HEK293 (cell line): Measurements from ENCODE around the gene OR2D3.

Experiments used
- CTCF ChIA-PET: fragments of 350-600 bp; formaldehyde crosslinking; extraction: SDS; loops from one replicate; lab custom pipeline; 2021; ENCODE audit warnings: antibody characterized with exemption; lab: Yijun Ruan, JAX
- POLR2A ChIA-PET: fragments of 300-600 bp; formaldehyde crosslinking; extraction: SDS; loops from one replicate; lab custom pipeline; 2020; ENCODE audit warnings: antibody characterized with exemption, inconsistent platforms; lab: Yijun Ruan, JAX
- H3K27ac ChIP-seq: fragments of 200-500 bp; sonication (Bioruptor generic); 2 replicates; pipeline ENCODE4 v1.5.1; 2014; ENCODE audit warnings: low read depth, low read length, control low read depth, inconsistent platforms; ENCODE audit errors: extremely low read depth
- H3K36me3 ChIP-seq, 2 experiments: fragments of 200-500 bp in 1 of 2; sonication (Bioruptor generic) in 1 of 2; 1 replicate in 1 of 2; 2 replicates in 1 of 2; pipeline ENCODE4 v1.5.1; 2014 to 2017; ENCODE audit warnings: inconsistent platforms in 2 of 2, low read length in 2 of 2; ENCODE audit not compliant: control insufficient read depth in 2 of 2, insufficient read depth in 1 of 2
- H3K4me1 ChIP-seq: fragments of 200-500 bp; sonication (Bioruptor generic); 2 replicates; pipeline ENCODE4 v1.5.1; 2014; ENCODE audit warnings: mild to moderate bottlenecking, low read length, inconsistent platforms; ENCODE audit not compliant: control insufficient read depth, insufficient read depth
- H3K4me3 ChIP-seq: 2 replicates; pipeline ENCODE4 v1.5.1; 2011; ENCODE audit warnings: low read depth, mild to moderate bottlenecking, control low read depth, low read length, moderate library complexity
- H3K9me3 ChIP-seq: fragments of 200-500 bp; sonication (Bioruptor generic); 2 replicates; pipeline ENCODE4 v1.5.1; 2014; ENCODE audit warnings: low read depth, low read length, inconsistent platforms; ENCODE audit not compliant: control insufficient read depth, insufficient read depth
- BCL6B ChIP-seq: fragments of 450-650 bp; formaldehyde crosslinking; IDR thresholded peaks from 2 replicates; pipeline ENCODE4 v1.5.1; 2017; ENCODE audit warnings: missing biosample characterization, missing genetic modification characterization
- CTCF ChIP-seq: fragments of 450-650 bp; formaldehyde crosslinking; IDR thresholded peaks from 2 replicates; pipeline ENCODE4 v1.5.1; 2016; ENCODE audit warnings: missing biosample characterization, missing genetic modification characterization
- FEZF1 ChIP-seq: fragments of 450-650 bp; formaldehyde crosslinking; IDR thresholded peaks from 2 replicates; pipeline ENCODE4 v1.5.1; 2016; ENCODE audit warnings: missing biosample characterization, missing genetic modification characterization
- TCF7L2 ChIP-seq: IDR thresholded peaks from 2 replicates; pipeline ENCODE4 v1.6.1; 2011; ENCODE audit warnings: low read depth, mild to moderate bottlenecking, inconsistent platforms, low read length, moderate library complexity, borderline replicate concordance
- WT1 ChIP-seq: fragments of 450-650 bp; formaldehyde crosslinking; IDR thresholded peaks from 2 replicates; pipeline ENCODE4 v1.5.1; 2016; ENCODE audit warnings: missing biosample characterization, missing genetic modification characterization
- YY1 ChIP-seq: fragments of 450-650 bp; formaldehyde crosslinking; IDR thresholded peaks from 2 replicates; pipeline ENCODE4 v1.5.1; 2018; ENCODE audit warnings: missing biosample characterization, missing genetic modification characterization
- ZBTB10 ChIP-seq: fragments of 450-650 bp; formaldehyde crosslinking; IDR thresholded peaks from 2 replicates; pipeline ENCODE4 v1.5.1; 2016; ENCODE audit warnings: missing biosample characterization, missing genetic modification characterization
- ZFP3 ChIP-seq: fragments of 450-650 bp; formaldehyde crosslinking; IDR thresholded peaks from 2 replicates; pipeline ENCODE4 v1.5.1; 2016; ENCODE audit warnings: low read depth, missing biosample characterization, missing genetic modification characterization
- ZNF121 ChIP-seq: fragments of 450-650 bp; formaldehyde crosslinking; IDR thresholded peaks from 2 replicates; pipeline ENCODE4 v1.5.1; 2016; ENCODE audit warnings: missing biosample characterization, missing genetic modification characterization
- ZNF133 ChIP-seq: fragments of 450-650 bp; formaldehyde crosslinking; IDR thresholded peaks from 2 replicates; pipeline ENCODE4 v1.5.1; 2016; ENCODE audit warnings: missing biosample characterization, missing genetic modification characterization
- ZNF214 ChIP-seq: fragments of 450-650 bp; formaldehyde crosslinking; IDR thresholded peaks from 2 replicates; pipeline ENCODE4 v1.5.1; 2017; ENCODE audit warnings: missing biosample characterization, mild to moderate bottlenecking, missing genetic modification characterization, borderline replicate concordance
- ZNF248 ChIP-seq: fragments of 450-650 bp; formaldehyde crosslinking; IDR thresholded peaks from 2 replicates; pipeline ENCODE4 v1.5.1; 2017; ENCODE audit warnings: missing biosample characterization, missing genetic modification characterization
- ZNF302 ChIP-seq: fragments of 450-650 bp; formaldehyde crosslinking; IDR thresholded peaks from 2 replicates; pipeline ENCODE4 v1.5.1; 2016; ENCODE audit warnings: missing biosample characterization, missing genetic modification characterization, low read depth
- ZNF335 ChIP-seq: fragments of 450-650 bp; formaldehyde crosslinking; conservative IDR thresholded peaks from 2 replicates; pipeline ENCODE4 v1.5.1; 2016; ENCODE audit warnings: missing biosample characterization, missing genetic modification characterization
- ZNF654 ChIP-seq: fragments of 450-650 bp; formaldehyde crosslinking; IDR thresholded peaks from 2 replicates; pipeline ENCODE4 v1.5.1; 2016; ENCODE audit warnings: low read depth, missing biosample characterization, missing genetic modification characterization
- ZNF677 ChIP-seq: fragments of 450-650 bp; IDR thresholded peaks from 2 replicates; pipeline ENCODE4 v1.5.0; 2018; ENCODE audit warnings: missing biosample characterization, mild to moderate bottlenecking, missing genetic modification characterization, moderate library complexity
- ZNF747 ChIP-seq: fragments of 450-650 bp; formaldehyde crosslinking; IDR thresholded peaks from 2 replicates; pipeline ENCODE4 v1.5.1; 2016; ENCODE audit warnings: missing biosample characterization, missing genetic modification characterization
- ZNF837 ChIP-seq: fragments of 450-650 bp; formaldehyde crosslinking; IDR thresholded peaks from 2 replicates; pipeline ENCODE4 v1.5.1; 2016; ENCODE audit warnings: missing biosample characterization, missing genetic modification characterization
- ZXDB ChIP-seq: fragments of 450-650 bp; formaldehyde crosslinking; IDR thresholded peaks from 2 replicates; pipeline ENCODE4 v1.5.1; 2016; ENCODE audit warnings: missing biosample characterization, missing genetic modification characterization
- TF ChIP-seq, protein P1 (sequence below): fragments of 450-650 bp; formaldehyde crosslinking; IDR thresholded peaks from 2 replicates; pipeline ENCODE4 v1.5.1; 2016; ENCODE audit warnings: missing biosample characterization, missing genetic modification characterization, borderline replicate concordance
- TF ChIP-seq, protein P2 (sequence below): fragments of 450-650 bp; formaldehyde crosslinking; IDR thresholded peaks from 2 replicates; pipeline ENCODE4 v1.5.1; 2016; ENCODE audit warnings: missing biosample characterization, missing genetic modification characterization

The OR2D3 gene

GRCh38 chr11:6962141-6962540 is 41.3 kb downstream of the OR2D3 start (continued):
- TF ChIP-seq BCL6B (no peak), ZNF302 (tag by site-specific recombination) (no peak), TCF7L2 (no peak), ZNF133 (no peak)

DNA sequence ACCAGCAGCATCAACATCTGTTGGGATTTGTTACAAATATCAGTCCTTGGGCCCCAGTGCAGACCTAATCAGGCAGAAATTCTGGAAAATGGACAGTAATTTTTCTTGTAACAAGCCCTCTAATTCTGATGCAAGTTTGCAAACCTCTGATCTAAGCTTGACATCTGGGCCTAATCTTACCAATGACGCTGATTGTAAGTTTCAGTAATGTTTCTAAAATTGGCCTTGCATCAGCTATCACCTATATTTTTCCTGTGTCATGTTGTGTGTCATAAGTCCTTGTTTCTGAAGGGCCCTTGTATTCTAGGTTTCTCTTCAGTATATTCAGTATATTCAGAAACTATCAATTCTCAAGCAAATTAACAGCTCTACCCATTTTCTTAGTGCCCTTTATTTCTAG is 41.9 kb downstream of the OR2D3 start:
- POLR2A ChIA-PET, result no interaction called here
- Histone ChIP-seq H3K9me3 (no peaks in the 10 kb centered on the region), H3K36me3 (no peaks in the 10 kb centered on the region), H3K27ac (no peak overlapping the region), H3K4me1 (no peaks in the 10 kb centered on the region)
- no peak for TF ChIP-seq ZNF747 (tag by site-specific recombination)
- TF ChIP-seq ZNF214 (tag by site-specific recombination), result no peak
- no peak for TF ChIP-seq ZBTB10 (tag by site-specific recombination)
- TF ChIP-seq FEZF1, result no peak
- no peak for TF ChIP-seq ZXDB
- TF ChIP-seq CTCF (tag by site-specific recombination), result no peak
- TF ChIP-seq, protein P1, sequence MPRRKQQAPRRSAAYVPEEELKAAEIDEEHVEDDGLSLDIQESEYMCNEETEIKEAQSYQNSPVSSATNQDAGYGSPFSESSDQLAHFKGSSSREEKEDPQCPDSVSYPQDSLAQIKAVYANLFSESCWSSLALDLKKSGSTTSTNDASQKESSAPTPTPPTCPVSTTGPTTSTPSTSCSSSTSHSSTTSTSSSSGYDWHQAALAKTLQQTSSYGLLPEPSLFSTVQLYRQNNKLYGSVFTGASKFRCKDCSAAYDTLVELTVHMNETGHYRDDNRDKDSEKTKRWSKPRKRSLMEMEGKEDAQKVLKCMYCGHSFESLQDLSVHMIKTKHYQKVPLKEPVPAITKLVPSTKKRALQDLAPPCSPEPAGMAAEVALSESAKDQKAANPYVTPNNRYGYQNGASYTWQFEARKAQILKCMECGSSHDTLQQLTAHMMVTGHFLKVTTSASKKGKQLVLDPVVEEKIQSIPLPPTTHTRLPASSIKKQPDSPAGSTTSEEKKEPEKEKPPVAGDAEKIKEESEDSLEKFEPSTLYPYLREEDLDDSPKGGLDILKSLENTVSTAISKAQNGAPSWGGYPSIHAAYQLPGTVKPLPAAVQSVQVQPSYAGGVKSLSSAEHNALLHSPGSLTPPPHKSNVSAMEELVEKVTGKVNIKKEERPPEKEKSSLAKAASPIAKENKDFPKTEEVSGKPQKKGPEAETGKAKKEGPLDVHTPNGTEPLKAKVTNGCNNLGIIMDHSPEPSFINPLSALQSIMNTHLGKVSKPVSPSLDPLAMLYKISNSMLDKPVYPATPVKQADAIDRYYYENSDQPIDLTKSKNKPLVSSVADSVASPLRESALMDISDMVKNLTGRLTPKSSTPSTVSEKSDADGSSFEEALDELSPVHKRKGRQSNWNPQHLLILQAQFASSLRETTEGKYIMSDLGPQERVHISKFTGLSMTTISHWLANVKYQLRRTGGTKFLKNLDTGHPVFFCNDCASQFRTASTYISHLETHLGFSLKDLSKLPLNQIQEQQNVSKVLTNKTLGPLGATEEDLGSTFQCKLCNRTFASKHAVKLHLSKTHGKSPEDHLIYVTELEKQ (tag by site-specific recombination), result no peak
- TF ChIP-seq YY1, result no peak
- TF ChIP-seq ZNF837 (tag by site-specific recombination), result no peak
- TF ChIP-seq ZNF677, result no peak
- TF ChIP-seq, protein P2, sequence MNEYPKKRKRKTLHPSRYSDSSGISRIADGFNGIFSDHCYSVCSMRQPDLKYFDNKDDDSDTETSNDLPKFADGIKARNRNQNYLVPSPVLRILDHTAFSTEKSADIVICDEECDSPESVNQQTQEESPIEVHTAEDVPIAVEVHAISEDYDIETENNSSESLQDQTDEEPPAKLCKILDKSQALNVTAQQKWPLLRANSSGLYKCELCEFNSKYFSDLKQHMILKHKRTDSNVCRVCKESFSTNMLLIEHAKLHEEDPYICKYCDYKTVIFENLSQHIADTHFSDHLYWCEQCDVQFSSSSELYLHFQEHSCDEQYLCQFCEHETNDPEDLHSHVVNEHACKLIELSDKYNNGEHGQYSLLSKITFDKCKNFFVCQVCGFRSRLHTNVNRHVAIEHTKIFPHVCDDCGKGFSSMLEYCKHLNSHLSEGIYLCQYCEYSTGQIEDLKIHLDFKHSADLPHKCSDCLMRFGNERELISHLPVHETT, result no peak
- TF ChIP-seq ZNF121 (tag by site-specific recombination), result no peak
- no peak for TF ChIP-seq WT1
- TF ChIP-seq ZNF335, result no peak
- no peak for TF ChIP-seq ZNF248
- TF ChIP-seq ZNF654 (tag by site-specific recombination), result no peak
- no peak for TF ChIP-seq ZFP3 (tag by site-specific recombination)
- TF ChIP-seq, all 188 proteins: peak for 0
- H3K4me3 ChIP-seq, result no peak overlapping the region
- CTCF ChIA-PET, result no interaction called here
